ENCODE measurements around the gene KDM8.

Gene KDM8

GRCh38 chr16:27268376-27269299, 65.3 kb downstream of the KDM8 start, which contains the start of gene NSMCE1:
Gene NSMCE1, minus strand, starts transcription at chr16:27268772. Its CDS starts 11,202 bp downstream, at chr16:27257570.
- DNase-seq (ENCODE audit: low read depth): peak; percentile 94
- peak within 1 kb of the TSS; percentile 95 for H3K4me3 ChIP-seq (ENCODE audit: low read length)
- TF ChIP-seq CTCF (IDR thresholded peaks at IDR 0.05; ENCODE audit: insufficient read depth, low read depth, low read length, missing control alignments): peak; percentile 28

- no peak for TF ChIP-seq CTCF (IDR thresholded peaks at IDR 0.05; ENCODE audit: insufficient read depth, low read depth, low read length, missing control alignments)
Measured at GRCh38 chr16:27269300-27270150, 66.2 kb downstream of the KDM8 start.

GRCh38 chr16:27270349-27270748, 67.0 kb downstream of the KDM8 start:
- H3K4me3 ChIP-seq (ENCODE audit: low read length): no peak overlapping the region
- no peak for TF ChIP-seq CTCF (IDR thresholded peaks at IDR 0.05; ENCODE audit: insufficient read depth, low read depth, low read length, missing control alignments)
- no peak for DNase-seq (ENCODE audit: low read depth)

More at GRCh38 chr16:27269300-27270150, 66.2 kb downstream of the KDM8 start:
- peak overlapping the region; percentile 95 for H3K4me3 ChIP-seq (ENCODE audit: low read length)
- no peak for DNase-seq (ENCODE audit: low read depth)
